AG04450 (cell line): Measurements from ENCODE around the gene GARNL3. TPM values are rescaled to one million over a fixed set of nuclear protein-coding genes. Genes with fewer than 3 reads are reported as not detected.

Experiments
- CTCF ChIA-PET: fragments of 300-600, 350-600 bp; formaldehyde crosslinking; extraction: SDS; loops from one replicate; lab custom pipeline; 2022; ENCODE audit warnings: antibody characterized with exemption, inconsistent platforms; lab: Charles Lee
- POLR2A ChIA-PET: fragments of 350-600 bp; formaldehyde crosslinking; extraction: SDS; loops from one replicate; lab custom pipeline; 2021; ENCODE audit warnings: antibody characterized with exemption, inconsistent platforms; lab: Yijun Ruan, JAX
- DNase-seq: peaks from one replicate; pipeline ENCODE4 v3.0.0-alpha.2; 2011; ENCODE audit warnings: low read depth, low spot score
- H3K27ac ChIP-seq: one replicate; pipeline ENCODE4 v1.5.1; 2012; ENCODE audit warnings: low read depth, low read length, control low read depth
- H3K27me3 ChIP-seq: one replicate; pipeline ENCODE4 v1.6.0; 2012; ENCODE audit warnings: low read length; ENCODE audit not compliant: control insufficient read depth, insufficient read depth
- H3K4me3 ChIP-seq: 2 replicates; pipeline ENCODE4 v1.5.1; 2011; ENCODE audit warnings: mild to moderate bottlenecking, low read depth, low read length, control low read depth
- H3K9me3 ChIP-seq: 2 replicates; pipeline ENCODE4 v1.5.1; 2012; ENCODE audit warnings: low read length; ENCODE audit not compliant: control insufficient read depth, insufficient read depth
- CTCF ChIP-seq: IDR thresholded peaks from 2 replicates; pipeline ENCODE4 v1.5.1; 2011; ENCODE audit warnings: low read depth, low read length, control low read depth, inconsistent platforms
- polyA plus RNA-seq: library from polyadenylated mRNA; depleted of rRNA; stranded (reverse); fragments of >200 nt; gene quantifications from 2 replicates; pipeline ENCODE4 v1.2.3, GENCODE V29; 2011

Gene GARNL3
- polyA plus RNA-seq, 1 experiment: 2.7 TPM

GRCh38 chr9:127424676-127424999 is 160.1 kb downstream of the GARNL3 start:
- H3K27ac ChIP-seq: peak overlapping the region; percentile 58
- TF ChIP-seq CTCF: no peak
- no peaks in the 10 kb centered on the region for H3K27me3 ChIP-seq
- CTCF ChIA-PET: interaction anchor here (0.6 kb wide), 1 partner anchor 22 kb away, joined by 4 read pairs; no protein-coding TSS in a partner anchor
- peak overlapping the region; percentile 87 for H3K4me3 ChIP-seq
- POLR2A ChIA-PET: interaction anchor here (0.8 to 1.7 kb wide), 8 partner anchors 13 to 200 kb away, joined by 3 to 10 read pairs (median 6); partner anchors contain the start of genes LRSAM1, RPL12 and SLC2A8
- DNase-seq: no peak
- no peaks in the 10 kb centered on the region for H3K9me3 ChIP-seq

- POLR2A ChIA-PET: no interaction called here
- no peaks in the 10 kb centered on the region for H3K9me3 ChIP-seq
- no peak for DNase-seq
- no peak for TF ChIP-seq CTCF
- no peak overlapping the region for H3K4me3 ChIP-seq
- no peaks in the 10 kb centered on the region for H3K27me3 ChIP-seq
- H3K27ac ChIP-seq: no peak overlapping the region
- CTCF ChIA-PET: no interaction called here
Observed at GRCh38 chr9:127426756-127427155, 162.2 kb downstream of the GARNL3 start.

GRCh38 chr9:127428348-127428747 is 163.8 kb downstream of the GARNL3 start:
- Histone ChIP-seq H3K27me3 (no peaks in the 10 kb centered on the region), H3K4me3 (no peak overlapping the region), H3K9me3 (no peaks in the 10 kb centered on the region), H3K27ac (no peak overlapping the region)
- DNase-seq: no peak
- TF ChIP-seq CTCF: no peak
- CTCF ChIA-PET: no interaction called here
- POLR2A ChIA-PET: no interaction called here

GRCh38 chr9:127430415-127430814 is 165.8 kb downstream of the GARNL3 start:
- no peak overlapping the region for H3K27ac ChIP-seq
- ChIA-PET POLR2A (no interaction called here), CTCF (no interaction called here)
- DNase-seq: no peak
- no peak for TF ChIP-seq CTCF
- H3K27me3 ChIP-seq: no peaks in the 10 kb centered on the region
- H3K9me3 ChIP-seq: no peaks in the 10 kb centered on the region
- no peak overlapping the region for H3K4me3 ChIP-seq

GRCh38 chr9:127437497-127438264 is 173.1 kb downstream of the GARNL3 start:
- Histone ChIP-seq H3K4me3 (no peak overlapping the region), H3K27me3 (no peaks in the 10 kb centered on the region), H3K27ac (no peak overlapping the region), H3K9me3 (peaks cover 4% of the 10 kb centered on the region)
- no peak for DNase-seq
- ChIA-PET CTCF (interaction anchor here (0.6 kb wide), 2 partner anchors 118 to 193 kb away, joined by 5 to 12 read pairs; no protein-coding TSS in a partner anchor), POLR2A (interaction anchor here (0.6 to 1.0 kb wide), 2 partner anchors 14 to 564 kb away, joined by 3 read pairs; partner anchors contain the start of gene ZNF79)
- TF ChIP-seq CTCF: peak; percentile 19; the same call in 1 of the 2 replicates
